ENCODE measurements around the gene PTPRD.

GRCh38 chr9:10274175-10274574 is 338.6 kb downstream of the PTPRD start:
- TF ChIP-seq YY1 (IDR thresholded peaks at IDR 0.05; ENCODE audit: insufficient read depth, insufficient read length) (no peak), ZNF274 (IDR thresholded peaks at IDR 0.05; ENCODE audit: low read depth, low read length) (no peak), SUZ12 (IDR thresholded peaks at IDR 0.05; ENCODE audit: extremely low read depth, insufficient read depth, insufficient read length) (no peak)
